Medulla oblongata (tissue), 1 donor: Measurements from ENCODE around the gene NEK11.
A peak's percentile ranks its signal among the peaks of the same experiment; 100 is the strongest.
"Not testable (repeated sequence)": the region's sequence is repeated elsewhere in the genome, so short reads cannot be mapped to it uniquely, and the experiment has no call there.

ENCODE experiments used
- DNase-seq: peaks from one replicate; pipeline ENCODE4 v3.0.0-alpha.2; 2015; ENCODE audit errors: extremely low spot score

NEK11 gene

GRCh38 chr3:131356006-131356595 lies 329.4 kb downstream of the NEK11 start:
- DNase-seq: no peak

DNA sequence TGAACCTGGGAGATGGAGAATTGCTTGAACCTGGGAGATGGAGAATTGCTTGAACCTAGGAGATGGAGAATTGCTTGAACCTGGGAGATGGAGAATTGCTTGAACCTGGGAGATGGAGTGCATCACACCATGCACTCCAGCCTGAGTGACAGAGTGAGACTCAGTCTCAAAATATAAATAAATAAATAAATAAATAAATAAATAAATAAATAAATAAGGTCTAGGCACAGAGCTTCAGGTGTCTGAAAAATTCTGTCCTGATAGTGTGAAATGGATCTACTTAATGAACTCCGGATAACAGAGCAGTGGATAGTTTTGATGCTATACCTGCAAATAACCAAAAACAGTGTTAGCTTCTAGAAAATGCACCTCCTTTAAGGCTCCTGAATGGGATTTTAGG lies 330.6 kb downstream of the NEK11 start:
- no peak for DNase-seq

DNA sequence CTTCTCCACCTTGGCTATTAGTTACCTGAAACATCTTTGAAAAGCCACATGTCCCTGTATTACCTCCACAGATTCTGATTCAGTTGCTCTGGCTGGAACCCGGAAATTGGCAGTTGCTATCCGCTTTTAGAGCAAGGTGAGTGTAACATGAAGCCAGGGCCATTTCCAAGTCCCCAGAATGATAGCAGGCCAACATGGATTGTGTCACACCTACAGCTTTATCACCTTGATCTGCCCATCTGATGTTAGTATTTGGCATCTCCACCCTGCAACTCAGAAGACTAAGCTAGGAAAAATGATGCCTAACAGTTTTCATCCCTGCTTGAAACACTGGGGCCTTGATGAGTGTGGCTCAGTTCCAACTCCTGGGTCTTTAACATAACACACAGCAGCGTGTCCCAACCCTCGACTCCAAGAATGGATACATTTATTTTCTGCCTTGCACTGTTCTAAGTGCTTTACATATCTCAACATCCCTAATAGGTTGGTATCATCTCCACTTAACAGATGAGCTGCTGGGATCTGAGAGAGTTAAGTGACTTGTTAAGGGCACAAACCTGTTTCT lies 333.6 kb downstream of the NEK11 start:
- no peak for DNase-seq

- DNase-seq: not testable (repeated sequence)
Observed at GRCh38 chr3:131361066-131361463, 334.4 kb downstream of the NEK11 start.

- DNase-seq: peak; percentile 34
Observed at GRCh38 chr3:131361464-131362421, 335.1 kb downstream of the NEK11 start.

GRCh38 chr3:131363275-131363674 lies 336.6 kb downstream of the NEK11 start:
- DNase-seq: no peak

DNA sequence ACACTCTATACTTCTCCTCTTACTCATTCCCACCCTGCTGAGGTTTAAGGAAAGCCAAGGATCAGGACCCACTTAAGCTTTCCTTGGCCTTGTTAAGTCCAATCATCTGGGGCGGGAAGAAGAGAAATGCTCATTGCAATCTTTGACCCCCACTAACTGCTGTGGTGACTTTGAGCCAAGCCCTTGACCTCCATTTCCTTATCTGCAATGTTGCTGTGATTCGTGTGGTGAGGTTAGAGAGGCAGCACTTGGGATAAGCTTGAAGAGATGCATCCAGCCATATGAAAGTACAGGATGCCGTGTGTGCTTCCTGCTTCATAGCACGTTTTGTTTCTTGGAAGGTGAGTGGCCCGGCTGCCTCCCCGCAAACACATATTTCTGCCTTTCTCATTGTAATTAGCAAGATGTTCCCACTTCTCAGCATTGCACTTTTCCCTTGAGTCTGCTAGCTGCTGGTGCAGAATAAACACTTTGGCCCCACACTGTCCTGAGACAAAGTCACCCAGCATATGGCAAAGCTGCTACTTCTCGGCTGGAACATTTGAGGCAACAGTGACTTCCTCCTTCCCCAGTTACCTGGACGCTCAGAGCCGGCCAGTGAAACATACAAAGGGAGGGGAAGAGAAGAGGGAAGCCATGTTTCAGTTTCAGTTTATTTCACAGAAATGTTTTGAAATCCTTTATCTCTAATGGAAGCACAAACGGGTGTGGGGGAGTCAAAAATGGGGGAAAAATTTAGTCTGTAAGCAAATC lies 344.4 kb downstream of the NEK11 start:
- no peak for DNase-seq

GRCh38 chr3:131371688-131372066 lies 345.0 kb downstream of the NEK11 start:
- DNase-seq: no peak

DNA sequence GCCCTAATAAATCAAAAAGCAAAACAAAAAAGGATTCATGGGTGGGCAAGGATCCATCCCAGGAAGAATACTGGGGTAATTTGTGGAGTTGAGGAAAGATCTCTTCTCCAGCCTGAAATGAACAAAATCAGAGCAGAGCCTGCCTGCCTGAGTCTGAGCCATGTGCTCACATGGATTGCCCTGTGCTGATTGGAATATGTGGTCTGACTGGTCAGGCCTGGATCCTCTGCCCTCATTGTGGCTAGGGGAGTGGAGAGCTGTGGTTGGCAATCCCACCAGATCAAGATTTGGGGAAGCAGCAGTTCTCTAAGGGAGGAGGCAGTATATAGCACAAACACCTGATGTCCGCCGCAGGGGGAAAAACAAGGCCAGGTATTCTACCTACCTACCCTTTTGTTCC lies 348.1 kb downstream of the NEK11 start:
- no peak for DNase-seq

DNA sequence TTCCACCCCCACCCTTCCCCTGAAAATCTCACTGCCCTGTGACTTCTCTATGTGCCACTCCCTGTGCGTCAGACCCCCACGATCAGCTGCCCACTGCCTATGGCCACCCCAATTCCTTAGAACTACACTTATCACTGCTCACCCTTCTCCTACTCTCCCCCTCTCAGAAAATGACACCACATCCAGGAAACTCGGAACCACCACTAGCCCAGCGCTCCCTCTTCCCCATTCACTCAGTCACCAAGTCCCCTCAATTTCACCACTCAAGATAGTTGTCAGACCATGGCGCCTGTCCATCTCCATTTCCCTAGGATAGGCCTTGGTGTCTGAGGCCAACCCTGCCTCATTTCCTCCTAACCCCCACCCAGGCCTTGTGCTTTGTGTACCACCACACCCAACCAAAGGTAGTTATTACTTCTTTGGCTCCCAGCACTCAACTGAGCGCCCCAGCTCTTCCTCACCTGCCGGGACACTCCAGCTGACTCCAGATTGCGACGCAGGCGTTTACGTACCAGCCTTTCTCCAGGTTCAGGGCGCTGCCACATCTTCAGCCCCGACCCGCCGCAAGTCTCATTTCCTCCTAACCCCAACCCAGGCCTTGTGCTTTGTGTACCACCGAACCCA lies 354.3 kb downstream of the NEK11 start:
- DNase-seq: peak; percentile 38

DNA sequence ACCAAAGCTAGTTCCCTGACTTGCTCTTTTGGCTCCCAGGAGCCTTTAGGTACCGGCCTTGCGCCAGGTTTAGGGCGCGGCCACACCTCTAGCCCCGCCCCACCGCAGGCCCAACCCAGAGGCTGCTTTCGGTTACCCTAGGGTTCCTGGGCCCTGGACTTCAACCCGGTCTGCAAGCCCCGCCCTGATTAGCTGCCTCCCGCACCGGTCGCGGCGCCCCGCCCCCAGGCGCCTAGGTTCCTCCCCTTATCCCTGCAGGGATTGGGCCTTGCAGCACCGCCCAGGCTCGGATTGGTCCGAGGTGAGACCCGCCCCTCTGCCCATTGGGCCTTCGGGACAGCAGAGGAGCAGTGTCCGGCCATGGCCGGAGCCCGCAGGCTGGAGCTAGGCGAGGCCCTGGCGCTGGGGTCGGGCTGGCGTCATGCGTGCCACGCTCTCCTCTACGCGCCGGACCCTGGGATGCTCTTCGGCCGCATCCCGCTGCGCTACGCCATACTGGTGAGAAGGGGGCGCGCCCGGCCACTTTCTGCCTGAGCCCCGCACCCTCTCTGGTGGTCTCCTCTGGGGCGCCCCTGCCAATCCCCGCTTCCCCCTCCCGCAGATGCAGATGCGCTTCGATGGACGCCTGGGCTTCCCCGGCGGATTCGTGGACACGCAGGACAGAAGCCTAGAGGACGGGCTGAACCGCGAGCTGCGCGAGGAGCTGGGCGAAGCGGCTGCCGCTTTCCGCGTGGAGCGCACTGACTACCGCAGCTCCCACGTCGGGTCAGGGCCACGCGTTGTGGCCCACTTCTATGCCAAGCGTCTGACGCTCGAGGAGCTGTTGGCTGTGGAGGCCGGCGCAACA lies 355.0 kb downstream of the NEK11 start, which contains the start of gene NUDT16:
Gene NUDT16, plus strand, starts transcription at position 330 of the 847 bp plus-strand sequence. Its CDS starts 31 bp downstream, at position 361.
- DNase-seq: peak; percentile 99

DNA sequence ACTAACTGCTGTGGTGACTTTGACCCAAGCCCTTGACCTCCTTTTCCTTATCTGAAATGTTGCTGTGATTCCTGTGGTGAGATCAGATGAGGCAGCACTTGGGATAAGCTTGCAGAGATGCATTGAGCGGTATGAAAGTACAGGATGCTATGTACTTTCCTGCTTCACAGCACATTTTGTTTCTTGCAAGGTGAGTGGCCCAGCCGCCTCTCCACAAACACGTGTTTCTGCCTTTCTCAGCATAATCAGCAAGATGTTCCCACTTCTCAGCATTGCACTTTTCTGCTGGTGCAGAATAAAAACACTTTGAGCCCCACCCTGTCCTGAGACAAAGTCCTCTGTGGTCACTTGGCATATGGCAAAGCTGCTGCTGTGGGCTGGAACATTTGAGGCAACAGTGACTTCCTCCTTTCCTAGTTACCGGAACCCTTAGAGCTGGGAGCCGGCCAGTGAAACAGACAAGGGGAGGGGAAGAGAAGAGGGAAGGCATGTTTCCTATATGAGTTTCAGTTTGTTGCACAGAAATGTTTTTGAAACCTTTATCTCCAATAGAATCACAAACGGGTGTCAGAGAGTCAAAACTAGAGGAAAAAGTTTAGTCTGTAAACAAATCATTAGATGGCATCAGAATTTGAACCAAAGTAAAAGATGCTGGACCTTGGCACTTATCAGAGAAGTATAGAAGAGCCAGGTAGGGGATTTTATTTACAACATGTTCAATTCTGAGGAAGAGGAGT lies 359.9 kb downstream of the NEK11 start:
- DNase-seq: peak; percentile 80

DNA sequence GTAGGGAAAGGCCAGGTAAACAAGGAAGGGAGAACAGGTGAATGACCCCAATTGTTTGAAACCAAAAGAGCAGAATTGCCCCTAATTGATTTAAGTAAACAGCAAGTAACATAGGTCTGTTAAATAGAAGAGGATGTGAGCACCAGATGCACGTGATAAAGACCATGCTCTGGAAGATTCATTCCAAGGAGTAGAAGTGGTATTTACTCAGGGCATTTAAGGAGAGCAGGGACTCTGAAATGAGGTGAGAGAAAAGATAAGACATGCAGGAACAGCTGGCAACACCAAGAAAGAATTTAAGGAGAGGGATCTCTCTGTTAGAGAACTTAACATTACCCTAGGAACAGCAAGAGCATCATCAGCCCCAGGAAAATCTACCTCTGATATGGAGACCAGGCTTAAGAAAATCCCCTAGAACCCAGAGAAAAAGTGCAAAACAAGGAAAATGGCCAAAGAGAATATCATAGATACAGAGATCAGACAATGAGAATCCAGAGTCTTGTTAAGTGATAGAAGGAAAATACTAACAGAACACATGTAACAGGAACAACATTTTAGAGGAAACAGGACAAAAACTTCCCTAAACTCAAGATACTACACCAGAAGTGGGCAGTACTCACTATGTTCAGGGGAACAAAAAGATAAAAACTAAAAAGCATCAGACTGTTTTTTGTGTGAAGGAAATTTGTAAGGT lies 361.3 kb downstream of the NEK11 start:
- peak; percentile 24 for DNase-seq

- no peak for DNase-seq
Observed at GRCh38 chr3:131388490-131388799, 361.8 kb downstream of the NEK11 start.

DNA sequence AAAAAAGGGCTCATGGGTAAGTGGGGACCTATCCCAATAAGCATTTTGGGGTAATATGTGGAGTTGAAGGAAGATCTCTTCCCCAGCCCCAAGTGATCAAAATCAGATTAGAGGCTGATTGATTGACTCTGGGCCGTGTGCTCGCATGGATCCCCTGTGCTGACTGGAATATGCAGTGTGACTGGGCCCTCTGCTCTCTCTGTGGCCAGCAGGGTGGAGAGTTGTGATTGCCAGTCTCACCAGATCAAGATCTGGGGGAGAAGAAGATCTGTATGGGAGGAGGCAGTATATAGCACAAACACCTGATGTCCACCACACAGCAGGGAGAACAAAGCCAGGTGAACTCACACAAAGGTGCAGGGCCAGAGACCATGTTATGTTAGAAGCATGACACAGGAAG lies 363.7 kb downstream of the NEK11 start:
- DNase-seq: no peak

DNA sequence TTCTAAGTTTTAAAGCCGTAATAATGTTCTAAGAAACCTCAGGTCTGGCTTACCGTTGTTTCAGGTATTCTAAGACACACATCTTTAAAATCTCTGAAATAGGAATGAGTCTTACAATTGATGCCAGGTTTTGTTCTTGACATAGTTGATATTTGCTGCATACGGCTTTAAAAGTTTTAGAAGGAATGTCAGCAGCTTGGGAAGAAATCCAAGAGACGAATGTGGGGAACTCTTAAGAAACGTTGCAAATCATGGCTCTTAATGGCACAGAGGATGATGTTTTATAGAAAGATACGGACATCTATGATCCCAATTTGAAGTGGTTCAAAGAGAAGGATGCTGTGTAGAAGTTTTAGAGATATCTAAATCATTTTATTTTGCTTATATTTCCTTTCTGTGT lies 366.4 kb downstream of the NEK11 start:
- DNase-seq: no peak

- DNase-seq: no peak
Observed at GRCh38 chr3:131393868-131394267, 367.2 kb downstream of the NEK11 start.

DNA sequence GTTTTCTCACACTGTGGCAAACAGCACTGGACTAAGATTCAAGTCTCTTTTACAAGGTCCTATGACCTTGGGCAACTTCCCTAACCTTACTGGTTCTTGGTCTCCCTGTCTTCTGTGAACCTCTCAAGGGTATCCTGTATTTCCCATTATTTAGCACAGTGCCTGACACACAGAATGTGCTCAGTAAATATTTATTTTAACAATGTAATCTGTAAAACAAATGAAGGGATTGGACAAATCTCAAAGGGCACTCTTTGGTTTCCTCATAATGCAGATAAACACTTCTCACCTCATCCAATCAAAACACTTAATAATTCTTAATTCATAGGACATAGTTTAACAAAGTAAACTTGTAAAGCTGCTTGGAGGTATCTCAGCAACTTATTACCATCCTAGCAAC lies 367.7 kb downstream of the NEK11 start:
- DNase-seq: no peak

DNA sequence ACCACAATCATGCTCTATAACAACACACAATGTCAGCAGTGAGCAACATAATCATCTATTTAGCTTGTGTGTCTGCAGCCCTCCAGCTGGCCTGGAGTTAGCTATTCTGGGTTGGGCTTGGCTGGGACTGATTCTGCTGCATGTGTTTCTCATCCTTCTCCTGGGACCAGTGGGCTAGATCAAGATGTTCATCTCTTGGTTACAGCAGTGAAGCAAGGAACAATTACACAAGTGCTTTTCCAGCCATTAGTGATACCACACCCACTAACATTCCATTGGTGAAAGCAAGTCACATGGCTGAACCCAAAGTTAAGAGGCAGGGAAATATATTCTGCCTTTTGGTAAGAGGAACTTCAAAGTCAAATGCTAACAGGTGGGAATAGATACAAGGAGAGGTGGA lies 369.5 kb downstream of the NEK11 start:
- DNase-seq: no peak

- no peak for DNase-seq
Observed at GRCh38 chr3:131397889-131398288, 371.2 kb downstream of the NEK11 start.
